GM18517 (cell line): ENCODE results near the gene GALM.
"Not testable (repeated sequence)": the region's sequence is repeated elsewhere in the genome, so short reads cannot be mapped to it uniquely, and the experiment has no call there.

Source experiments
- ATAC-seq: cut with Tn5 transposase; IDR thresholded peaks from one replicate; pipeline ENCODE4 v1.9.1; 2021; ENCODE audit warnings: mild to moderate bottlenecking, moderate library complexity; ENCODE audit not compliant: unreplicated experiment

GALM gene

DNA sequence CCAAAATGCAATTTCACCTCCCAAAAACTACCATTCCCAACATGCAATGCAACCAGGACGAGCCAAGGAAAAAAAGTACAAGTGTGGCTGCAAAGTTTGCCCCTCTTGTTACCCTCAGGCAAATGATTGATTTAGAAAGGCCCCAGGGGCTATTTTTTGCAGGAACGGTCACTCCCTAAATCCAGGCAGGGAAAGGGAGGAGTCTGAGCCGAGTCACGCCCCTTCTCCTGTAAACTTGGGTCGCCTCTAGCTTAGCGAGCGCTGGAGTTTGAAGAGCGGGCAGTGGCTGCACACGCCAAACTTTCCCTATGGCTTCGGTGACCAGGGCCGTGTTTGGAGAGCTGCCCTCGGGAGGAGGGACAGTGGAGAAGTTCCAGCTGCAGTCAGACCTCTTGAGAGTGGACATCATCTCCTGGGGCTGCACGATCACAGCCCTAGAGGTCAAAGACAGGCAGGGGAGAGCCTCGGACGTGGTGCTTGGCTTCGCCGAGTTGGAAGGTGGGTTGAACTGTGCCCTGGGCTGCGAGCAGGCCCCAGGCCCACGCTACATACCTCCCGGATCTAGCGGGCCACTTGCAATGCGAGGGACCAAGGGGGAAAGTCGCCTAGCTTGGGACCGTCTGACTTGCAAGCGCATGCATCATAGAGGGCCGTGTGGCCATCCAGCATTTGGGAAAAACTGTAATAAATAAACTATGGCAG lies at the start of gene GALM:
Gene GALM (plus strand): TSS at position 261 of the 702 bp plus-strand sequence. CDS start 48 bp downstream, at position 309.
- ATAC-seq, result no peak

DNA sequence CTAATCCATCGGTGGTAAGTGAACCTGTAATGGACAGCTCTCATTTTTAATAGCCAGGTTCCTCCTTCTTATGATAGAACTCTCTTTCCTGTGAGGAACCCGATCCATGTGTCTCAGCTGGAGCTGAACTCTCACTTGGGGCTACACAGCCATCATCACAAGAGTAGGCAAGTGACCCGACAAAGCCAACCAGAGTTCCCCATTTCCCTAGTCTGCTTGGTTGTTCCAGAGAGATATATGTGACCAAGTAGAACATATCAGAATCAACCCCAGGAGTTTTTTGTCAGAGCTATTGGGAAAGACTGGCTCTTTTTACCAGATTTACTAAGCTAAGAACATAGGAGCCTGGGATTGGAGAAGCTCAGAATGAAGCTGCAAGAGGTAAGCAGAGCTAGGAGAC lies 48.6 kb upstream of the GALM start:
- no peak for ATAC-seq

- ATAC-seq, result no peak
Observed at GRCh38 chr2:38619458-38620164, 46.3 kb upstream of the GALM start.

- no peak for ATAC-seq
Observed at GRCh38 chr2:38620282-38620977, 45.5 kb upstream of the GALM start.

DNA sequence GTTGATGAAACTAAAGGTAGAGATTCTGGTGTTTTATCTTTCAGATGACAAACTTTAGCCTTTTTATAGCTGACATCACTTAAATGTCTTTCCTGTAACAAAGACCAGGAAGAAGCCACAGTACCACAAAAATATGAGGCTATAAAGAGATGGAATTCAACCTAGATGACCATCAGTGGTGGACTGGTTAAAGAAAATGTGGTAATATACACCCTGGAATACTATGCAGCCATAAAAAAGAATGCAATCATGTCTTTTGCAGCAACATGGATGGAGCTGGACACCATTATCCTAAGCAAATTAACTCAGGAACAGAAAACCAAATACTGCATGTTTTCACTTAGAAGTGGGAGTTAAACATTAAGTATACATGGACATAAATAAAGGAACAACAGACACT lies 44.9 kb upstream of the GALM start:
- ATAC-seq, result no peak

GRCh38 chr2:38622210-38622609 lies 43.7 kb upstream of the GALM start:
- ATAC-seq, result no peak

DNA sequence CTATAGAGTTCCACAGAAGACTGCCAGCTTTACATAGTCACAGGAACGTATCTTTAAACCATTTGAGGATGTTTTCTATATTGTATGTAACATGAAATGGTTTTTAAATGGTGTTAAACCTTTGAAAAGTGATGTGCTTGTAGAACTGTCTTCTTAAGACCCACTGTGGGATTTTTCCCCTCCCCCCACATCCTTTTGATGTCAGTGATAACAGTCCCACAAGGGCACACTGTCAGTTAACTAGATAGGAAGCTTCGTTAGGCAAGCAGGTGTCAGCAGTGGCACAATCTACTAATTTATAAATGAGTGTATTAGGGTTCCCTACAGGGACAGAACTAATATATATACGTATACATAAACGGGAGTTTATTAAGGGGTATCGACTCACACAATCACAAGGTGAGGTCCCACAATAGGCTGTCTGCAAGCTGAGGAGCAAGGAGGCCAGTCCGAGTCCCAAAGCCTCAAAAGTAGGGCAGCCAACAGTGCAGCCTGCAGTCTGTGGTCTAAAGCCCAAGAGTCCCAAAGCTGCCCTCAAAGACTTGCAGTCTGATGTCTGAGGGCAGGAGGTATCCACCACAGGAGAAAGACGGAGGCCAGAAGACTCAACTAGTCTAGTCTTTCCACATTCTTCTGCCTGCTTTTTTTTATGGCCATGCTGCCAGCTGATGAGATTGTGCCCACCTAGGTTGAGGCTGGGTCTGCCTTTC lies 39.4 kb upstream of the GALM start:
- ATAC-seq, result no peak

- ATAC-seq, result no peak
Observed at GRCh38 chr2:38627391-38627790, 38.5 kb upstream of the GALM start.

GRCh38 chr2:38629684-38630083 lies 36.2 kb upstream of the GALM start:
- ATAC-seq, result no peak

DNA sequence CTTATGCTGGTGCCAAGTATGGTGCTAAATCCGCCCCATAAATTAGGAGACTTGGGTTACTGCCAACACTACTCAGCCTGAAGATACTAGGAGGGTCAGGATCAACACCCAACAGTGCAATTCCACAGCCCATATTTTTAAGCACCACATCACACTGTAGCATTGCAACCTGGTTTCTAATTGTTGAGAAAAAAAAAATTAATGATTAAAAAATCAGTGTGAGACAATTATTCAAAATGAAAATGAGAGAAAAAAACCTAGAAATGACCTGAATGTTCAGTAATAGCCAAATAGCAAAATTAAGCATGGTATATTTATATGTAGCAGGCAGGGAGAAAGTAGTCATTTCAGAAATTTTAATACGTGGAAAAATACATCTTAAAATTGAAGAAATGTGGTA lies 33.9 kb upstream of the GALM start:
- ATAC-seq, result no peak

DNA sequence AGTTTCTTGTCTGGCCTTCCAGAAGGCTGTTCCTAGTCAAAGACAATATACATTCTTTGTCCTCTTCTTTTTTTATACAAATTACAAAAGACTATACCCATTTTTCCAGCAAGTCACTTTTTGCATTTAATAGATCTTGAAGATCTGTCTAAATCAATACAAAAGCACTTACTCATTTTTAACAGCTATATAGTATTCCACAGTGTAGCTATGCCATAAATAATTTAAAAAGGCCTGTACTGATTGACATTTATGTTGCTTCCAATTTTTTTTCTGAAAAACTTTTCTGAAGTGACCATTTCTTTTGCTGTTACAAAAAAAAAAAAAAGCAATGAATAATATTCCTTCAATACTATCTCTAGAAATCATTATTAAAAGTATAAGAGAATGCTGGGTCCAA lies 32.9 kb upstream of the GALM start:
- ATAC-seq, result no peak

GRCh38 chr2:38633895-38634294 lies 32.0 kb upstream of the GALM start:
- no peak for ATAC-seq

DNA sequence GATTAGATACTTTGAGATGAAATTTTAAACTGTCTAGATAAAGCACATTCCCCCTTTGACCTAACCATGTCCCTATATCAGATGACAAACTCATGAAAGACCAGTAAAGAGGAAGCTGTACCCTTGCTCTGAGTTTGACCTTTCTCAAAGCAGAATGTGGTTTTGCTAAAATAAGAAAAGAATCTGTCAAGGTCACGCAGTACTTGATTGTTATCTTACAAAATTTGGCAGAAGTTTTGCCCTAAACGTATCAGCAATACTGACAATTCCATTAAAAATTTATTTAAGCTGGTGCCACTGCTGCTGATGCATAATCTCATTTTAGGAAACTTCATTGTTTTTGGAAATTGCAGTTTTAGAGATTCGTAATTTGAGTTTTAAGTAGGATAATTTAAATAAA lies 31.2 kb upstream of the GALM start:
- peak; percentile 95 for ATAC-seq

- no peak for ATAC-seq
Observed at GRCh38 chr2:38635139-38635538, 30.8 kb upstream of the GALM start.

DNA sequence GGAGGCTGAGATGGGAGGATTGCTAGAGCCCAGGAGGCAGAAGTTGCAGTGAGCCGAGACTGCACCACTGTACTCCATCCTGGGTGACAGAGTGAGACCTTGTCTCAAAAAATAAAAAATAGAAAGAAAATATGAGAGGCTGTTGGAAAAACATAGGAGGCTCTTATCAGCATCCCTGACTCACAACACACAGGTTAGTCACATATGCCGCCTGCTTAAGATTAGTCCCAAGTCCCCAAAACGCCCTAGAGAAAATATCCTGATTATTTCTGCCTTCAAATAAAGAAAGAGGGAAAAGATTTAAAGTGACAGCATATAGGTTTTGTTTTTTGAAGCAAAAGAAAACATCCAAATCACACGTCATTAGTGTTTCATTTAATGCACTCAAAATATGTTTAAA lies 29.8 kb upstream of the GALM start:
- ATAC-seq, result no peak

- not testable (repeated sequence) for ATAC-seq
Observed at GRCh38 chr2:38642373-38643017, 23.4 kb upstream of the GALM start.

DNA sequence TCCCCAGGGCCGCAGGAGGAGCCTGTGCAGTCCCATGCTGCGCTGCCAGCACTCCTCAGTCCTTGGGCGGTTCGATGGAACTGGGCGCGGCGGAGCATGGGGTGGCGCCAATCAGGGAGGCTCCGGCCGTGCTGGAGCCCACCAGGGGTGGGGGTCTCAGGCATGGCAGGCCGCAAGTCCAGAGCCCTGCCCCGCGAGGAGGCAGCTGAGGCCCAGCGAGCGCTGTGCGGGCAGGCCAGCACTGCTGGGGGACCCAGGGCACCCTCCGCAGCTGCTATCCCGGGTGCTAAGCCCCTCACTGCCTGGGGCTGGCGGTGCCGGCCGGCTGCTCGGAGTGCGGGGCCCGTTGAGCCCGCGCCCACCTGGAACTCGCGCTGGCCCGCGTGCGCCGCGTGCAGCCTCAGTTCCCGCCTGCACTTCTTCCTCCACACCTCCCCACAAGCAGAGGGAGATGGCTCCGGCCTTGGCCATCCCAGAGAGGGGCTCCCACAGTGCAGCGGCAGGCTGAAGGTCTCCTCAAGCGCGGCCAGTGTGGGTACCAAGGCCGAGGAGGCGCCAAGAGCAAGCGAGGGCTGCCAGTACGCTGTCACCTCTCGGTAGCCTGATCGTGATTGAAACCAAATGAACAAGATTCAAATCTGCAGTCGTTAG lies 22.8 kb upstream of the GALM start:
- ATAC-seq, result no peak

DNA sequence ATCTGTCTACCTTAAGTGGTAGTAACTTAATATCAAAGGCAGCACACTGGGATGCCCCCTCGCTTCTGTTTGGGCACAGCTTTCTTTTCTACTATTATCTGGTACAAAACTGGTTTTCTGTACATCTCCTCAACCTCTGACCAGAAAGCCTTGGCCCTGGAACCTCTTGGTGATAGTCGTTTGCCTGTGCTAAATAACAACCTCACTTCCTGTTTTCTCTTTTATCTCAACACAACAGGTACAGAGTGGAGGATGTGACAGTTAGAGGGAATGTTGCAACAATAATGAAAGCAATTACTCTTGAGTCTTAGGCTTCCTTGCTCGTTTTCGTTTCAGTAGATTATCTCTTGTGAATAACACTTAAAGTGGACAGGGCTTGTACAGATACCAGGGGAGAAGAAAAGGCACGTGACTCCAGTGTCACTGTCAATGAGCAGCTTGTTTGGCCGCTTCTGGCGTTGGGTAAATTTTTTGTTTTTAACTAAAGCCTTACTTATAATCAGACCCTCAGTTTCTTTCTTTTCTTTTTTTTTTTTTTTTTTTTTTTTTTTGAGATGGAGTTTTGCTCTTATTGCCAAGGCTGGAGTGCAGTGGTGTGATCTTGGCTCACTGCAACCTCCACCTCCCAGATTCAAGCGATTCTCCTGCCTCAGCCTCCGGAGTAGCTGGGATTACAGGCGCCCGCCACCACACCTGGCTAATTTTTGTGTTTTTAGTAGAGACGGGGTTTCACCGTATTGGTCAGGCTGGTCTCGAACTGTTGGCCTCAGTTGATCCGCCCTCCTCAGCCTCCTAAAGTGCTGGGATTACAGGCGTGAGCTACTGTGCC lies 22.0 kb upstream of the GALM start:
- ATAC-seq, result not testable (repeated sequence)

DNA sequence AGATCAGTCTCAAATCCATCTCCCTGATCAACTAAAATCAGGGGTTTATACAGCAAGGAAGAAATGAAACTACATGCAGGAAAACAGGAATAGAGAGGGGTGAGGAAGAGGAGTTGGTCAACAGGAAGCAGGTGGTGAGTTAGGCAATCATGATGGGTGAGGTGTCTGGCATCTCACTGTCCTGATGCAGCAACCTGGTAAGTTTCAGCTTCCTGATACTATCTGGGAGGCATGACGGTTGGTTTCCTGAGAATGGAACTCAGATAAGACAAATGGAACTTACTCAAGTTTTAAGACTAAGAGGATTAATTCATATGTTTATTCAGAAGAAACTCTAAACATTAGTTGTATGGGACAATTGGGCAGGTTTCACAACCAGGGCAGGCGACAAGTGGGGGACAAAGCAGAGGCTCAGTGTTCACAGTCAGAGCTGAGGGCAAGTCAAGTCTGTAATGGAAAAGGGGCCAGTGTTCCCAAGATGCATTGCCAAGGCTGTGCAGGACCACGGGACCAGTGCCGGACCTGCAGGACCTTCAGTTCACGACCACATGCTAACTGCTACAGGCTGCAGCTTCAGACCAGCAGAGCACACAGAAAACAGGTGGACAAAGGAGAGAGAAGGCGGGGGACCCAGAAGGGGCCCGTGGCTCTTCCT lies 17.7 kb upstream of the GALM start:
- ATAC-seq, result no peak
